ENCODE results near the gene MB.

- TF ChIP-seq EP300 (IDR thresholded peaks at IDR 0.05) (peak in 1 of 2 donors; percentile 63), CTCF (IDR thresholded peaks at IDR 0.05) (no peak)
Measured at GRCh38 chr22:35629406-35630216, 12.5 kb upstream of the MB start.
